ENCODE measurements around the gene VWA2.

The VWA2 gene

DNA sequence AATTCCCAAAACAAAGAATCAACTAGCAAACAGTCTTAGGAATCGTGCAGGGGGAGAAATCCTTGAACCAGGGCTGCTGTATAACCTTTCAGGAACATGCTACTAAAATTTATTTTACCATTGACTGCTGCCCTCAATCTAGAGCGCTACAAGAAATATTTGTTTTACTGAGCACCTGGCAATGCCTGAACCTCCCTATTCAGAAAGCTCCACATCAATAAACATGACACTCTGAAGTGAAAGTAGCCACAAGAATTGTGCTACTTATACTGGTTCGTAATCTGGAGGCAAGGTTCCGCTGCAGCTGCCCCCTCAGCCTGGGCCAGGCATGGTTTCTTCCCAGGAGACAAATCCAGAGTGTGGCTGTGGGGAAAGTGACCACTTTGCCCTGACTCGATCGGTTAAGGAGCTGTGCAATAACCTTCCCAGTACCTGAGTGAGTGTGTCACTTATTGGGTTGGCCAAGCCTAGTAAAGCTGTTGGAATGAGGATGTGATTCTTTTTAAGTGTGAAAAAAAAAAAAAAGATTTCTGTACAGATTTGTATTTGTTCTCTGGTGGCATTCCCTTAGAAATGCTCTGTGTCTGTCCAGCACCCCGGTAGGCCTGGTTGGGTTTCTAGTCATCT lies 7.7 kb downstream of the VWA2 start:
- no peak for DNase-seq

DNA sequence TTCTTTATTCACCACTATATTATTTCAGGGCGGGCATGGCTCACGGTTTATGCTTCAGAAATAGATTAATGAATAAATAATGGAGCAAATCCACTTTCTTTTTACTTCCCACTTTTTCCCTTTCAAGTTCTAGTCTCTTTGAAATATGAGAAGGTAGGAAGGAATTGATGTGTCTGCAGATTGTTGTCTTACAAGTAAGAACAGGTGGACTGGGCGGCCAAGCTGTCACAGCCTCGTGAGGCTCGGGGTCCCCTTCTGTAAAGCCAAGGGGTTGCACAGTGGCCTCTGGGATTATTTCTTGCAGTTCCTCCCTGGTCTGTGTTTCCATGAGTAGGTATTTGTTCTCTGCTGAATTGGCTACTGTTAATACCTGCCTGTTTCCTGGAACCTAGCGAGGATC lies 11.2 kb downstream of the VWA2 start:
- no peak for DNase-seq

DNA sequence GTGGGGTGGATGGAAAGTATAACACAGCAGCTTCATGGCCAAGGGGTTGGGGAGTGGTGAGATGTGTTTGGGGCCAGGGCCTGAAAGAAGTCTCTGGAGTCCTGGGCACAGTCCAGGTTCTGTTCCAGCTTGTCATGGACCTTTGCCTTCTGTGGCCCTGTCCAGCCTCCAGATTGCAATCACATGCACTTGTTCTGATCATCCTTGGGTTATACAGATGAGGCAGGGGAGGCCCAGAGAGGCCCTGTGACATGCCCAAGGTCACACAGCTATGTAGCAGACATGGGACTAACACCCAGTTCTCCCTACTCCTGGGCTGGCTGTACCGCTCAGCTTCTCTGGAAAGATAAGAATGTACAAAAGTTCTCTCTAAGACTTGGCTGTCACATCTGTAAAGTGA lies 11.7 kb downstream of the VWA2 start:
- DNase-seq = no peak

DNA sequence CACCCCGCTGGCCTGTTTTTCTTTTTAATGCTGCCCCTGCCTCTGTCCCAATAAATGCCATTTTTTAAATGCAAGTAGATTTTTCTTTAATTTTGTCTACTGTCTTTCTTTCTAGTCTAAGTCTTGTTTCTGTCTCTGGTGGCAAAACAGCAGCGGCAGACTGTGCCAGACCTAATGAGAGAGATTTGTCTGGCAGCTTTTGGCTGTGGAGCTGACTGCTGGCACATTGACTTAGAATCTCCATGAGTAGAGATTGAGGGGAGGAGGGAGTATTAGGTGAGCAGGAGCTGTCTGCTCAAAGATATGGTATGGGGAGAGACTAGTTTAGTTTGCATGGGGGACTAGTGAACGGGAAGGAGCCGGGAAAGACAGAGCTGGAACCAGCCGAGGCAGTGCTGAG lies 13.0 kb downstream of the VWA2 start:
- DNase-seq = no peak

DNA sequence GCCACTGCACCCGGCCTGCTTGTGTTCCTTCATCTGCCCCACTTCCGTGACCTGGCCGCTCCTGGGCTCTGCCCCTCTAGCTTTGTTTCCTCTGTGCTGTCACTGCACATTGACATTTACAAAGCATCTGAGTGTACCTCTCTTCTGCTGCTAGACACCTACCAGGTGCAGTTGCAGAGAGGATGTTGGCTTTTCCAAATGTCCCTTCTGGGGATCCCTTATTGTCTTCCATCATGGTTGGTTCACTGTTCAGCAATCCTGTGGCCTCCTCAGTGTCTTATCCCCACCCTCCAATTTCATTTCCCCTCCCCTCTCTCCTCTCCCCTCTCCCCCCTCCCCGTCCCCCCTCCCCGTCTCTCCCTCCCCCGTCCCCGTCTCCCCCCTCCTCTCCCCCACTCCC lies 13.8 kb downstream of the VWA2 start:
- DNase-seq = no peak

DNA sequence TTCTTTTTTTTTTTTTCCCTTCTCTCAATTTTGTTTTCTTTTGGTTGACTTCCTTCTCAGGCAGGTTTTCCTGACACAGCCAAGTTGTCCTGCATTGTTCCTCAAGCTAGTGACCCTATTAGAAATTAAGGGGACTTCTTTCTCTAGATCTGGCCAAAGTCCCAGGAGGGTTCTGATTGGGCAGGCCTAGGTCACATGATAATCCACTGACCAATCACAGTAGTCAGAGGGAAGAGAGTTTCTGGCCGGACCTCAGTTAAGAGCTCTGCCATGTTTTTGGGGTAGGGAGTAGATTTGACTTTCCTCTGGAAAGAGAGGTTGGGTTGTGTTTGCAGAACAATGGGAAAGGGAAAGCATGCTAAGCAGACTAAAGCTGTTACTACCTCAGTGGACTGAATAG lies 16.2 kb downstream of the VWA2 start:
- no peak for DNase-seq

DNA sequence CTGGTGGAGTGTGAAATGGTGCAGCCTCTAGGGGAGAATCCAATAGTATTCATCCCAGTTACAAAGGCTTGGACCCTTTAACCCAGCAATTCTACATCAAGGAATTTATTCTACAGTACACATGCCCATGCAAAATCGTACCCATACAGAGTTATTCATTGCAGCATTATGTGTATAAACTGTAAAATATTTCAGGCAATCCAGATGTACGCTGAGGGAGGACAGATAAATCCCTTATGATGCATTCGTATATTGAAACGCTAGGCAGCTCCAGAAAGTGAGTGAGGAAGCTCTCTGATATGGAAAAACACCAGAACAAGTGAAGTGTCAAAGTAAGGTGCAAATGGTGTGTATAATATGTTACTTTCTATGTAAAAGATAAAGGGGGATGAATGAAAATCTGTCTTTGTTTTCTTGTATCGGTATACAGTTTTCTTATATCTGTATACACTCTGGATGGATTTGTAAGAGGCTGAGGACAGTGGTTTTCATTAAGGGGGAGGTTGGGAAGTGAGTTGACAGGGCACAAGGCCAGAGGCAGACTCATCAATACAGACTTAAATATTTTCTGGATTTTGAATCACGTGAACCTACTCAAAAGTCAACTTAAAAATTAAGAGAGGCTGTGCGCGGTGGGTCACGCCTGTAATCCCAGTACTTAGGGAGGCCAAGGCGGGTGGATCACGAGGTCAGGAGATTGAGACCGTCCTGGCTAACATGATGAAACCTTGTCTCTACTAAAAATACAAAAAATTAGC lies 17.1 kb downstream of the VWA2 start:
- DNase-seq = no peak

DNA sequence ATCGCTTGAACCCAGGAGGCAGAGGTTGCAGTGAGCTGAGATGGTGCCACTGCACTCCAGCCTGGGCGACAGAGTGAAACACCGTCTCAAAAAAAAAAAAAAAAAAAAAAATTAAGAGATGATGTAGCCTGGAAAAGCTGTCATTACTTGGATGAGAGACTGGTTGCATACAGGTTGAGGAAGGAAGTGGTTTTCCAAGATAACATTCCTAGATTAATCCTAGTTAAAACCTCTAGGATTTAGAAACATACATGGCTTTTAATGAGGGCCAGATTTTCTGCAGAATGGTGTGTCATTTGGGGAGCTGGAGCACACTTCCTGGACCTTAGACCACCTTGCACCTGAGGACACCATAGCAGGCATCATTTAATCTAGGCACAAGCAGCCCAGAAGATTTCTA lies 17.8 kb downstream of the VWA2 start:
- DNase-seq = peak; percentile 20

DNA sequence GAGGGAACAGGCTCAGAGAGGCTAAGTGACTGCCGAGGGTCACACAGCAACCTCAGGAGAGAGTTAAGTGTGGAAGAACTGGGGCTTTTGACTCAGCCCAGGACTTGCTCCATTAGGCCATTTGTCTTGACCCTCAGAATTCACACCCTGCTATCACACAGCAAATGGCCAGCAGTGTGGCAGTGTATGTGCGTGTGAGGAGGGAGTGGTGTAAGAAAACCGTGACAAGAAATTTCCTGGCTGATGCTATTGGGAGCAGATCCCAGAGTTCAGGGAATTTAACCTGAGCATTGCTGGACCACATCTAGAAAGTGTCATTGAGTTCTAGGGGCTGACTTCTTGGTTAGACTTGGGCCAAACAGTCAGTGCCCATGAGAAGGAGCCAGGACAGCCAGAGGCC lies 18.4 kb downstream of the VWA2 start:
- DNase-seq = no peak

DNA sequence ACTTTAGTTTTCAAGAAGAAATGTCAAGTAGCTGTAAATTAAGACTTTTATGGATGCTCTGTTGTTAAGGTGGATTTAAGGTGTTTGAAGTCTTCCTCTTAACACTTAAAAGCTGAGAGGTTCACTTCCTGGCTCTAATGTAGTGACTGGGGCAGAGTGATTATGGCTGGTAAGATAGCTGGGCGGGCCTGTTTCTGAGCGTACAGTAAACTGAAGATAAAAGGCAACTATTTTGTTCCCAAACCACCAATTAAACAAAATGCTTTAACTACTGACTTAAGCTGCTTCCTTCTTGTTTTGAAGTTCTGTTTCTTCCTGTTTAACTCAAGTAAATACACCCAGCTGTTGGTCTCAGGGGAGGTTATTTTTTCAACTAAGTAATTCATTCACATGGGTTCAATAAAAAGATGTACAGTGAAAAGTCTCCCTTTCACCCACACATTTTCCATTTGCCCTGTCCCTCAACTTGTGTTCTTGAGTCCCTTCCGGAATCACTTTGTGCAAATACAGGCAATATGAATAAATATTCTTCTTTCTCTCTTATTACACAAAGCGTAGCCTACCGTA lies 19.3 kb downstream of the VWA2 start:
- DNase-seq = no peak

DNA sequence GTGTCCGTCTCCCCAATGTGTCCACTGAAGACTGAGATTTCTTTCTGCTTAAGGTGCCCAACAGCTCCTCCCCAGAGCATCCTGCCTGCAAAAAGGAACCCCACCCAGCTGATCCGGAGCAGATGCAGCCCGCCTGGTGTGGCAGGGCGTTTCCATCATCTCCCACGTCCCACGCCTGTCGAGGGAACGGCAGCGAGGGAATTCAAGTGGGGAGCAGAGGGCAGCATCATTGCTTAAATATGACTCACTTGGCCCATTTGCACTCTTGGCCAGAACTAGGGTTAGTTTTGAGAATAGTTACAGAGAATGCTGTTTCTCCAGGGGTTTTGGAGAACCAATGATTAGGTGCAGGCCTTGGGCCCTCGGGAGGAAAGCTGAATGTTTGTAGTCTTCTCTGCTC lies 20.8 kb downstream of the VWA2 start:
- peak; percentile 75 for DNase-seq

DNA sequence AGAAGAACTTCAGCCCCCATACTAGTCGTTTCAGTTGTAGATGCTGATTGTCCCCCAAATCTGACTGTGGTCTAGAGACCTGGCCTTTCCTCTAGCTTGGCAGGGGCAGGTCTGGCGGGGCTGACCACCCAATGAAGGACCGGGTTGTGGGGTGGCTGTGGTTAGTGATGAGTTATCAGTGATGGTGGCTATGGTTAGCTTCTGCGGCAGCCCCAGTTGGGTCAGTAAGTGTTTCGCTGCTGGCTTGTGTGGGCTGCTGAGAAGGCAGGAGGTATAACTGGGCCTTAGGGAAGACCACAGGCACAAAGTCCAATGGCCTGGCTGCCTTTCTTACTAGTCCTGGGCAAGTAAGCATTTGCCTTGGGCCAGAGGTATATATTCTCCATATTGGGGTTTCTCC lies 21.3 kb downstream of the VWA2 start:
- DNase-seq = no peak

DNA sequence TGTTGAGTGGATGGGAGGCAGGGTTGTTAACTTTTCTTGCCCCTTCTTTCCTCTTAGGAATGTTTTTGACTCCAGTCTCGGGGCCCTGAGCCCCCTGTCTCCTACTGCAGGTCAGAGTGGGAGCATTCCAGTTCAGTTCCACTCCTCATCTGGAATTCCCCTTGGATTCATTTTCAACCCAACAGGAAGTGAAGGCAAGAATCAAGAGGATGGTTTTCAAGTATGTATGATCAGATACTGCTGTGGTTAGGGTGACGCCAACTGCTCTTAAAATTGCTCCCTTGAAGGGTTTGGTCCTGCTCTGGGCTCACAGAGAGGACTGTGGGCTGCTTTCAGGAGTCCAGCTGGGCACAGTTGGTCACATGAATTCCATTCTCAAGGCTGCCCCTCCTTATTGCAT lies 22.0 kb downstream of the VWA2 start:
- peak; percentile 82 for DNase-seq

DNA sequence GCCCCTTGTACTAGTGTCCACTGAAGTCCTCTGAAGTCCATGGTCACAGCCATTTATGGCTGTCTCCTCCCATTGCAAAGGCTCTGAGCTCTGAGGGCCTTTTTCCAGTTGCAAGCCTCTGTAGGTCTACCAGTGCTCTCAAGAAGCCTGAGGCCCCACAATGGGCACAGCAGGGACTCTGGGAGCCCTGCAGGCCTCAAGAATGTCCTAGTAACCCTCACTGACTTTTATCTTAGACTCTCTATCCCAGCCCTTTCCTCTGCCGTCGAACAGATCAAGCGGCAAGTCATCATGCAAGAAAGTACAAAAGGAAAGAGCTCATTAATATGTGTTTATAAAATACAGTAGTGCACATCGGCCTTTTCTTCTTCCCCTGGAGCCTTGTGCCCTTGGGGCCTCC lies 23.4 kb downstream of the VWA2 start:
- no peak for DNase-seq

DNA sequence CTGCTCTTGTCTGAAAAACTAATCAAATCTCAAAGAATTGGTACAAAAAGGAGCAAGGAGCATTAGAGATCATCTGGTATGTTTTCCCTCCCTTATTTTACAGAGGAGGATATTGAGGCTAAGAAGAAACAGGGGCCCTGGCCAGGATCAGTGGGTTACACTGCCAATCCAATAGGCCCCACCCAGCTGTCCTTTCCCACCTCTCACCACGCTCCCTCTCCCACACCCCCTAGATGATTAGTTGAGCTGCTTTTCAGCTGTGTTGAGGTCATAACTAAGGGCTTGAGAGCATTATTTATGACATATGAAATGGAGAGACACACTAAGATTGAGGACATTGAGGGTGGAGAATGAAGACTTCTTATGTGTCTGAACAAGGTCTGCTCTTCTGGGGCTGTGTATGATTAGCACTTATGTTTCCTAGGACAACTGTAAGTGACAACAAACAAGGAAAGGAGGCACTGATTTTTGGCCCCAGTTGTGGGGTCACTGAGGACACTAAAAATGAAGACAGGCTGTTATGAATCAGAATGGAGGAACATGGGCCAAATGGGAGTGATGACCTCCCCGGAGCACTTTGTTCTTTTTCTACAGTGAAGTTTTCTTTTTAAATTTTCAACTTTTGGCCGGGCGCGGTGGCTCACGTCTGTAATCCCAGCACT lies 26.5 kb downstream of the VWA2 start:
- DNase-seq = no peak

DNA sequence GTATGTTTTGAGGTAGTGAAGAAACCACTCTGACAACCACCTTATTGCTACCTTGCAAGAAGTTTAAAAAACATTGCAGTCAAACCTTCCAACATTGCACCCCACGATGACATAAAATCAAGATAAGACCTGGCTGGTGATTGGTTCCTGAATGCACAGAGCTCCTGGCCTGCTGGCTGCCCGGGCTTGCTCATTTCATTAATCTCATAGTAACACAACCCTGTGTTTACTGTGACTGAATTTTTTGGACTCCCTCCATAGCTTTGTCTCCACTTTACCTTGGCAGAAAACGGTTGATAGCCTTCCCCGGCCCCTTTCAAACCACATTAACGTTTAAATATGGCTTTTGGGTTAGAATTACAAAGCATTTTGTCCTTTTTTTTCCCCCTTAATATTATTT lies 27.5 kb downstream of the VWA2 start:
- no peak for DNase-seq

DNA sequence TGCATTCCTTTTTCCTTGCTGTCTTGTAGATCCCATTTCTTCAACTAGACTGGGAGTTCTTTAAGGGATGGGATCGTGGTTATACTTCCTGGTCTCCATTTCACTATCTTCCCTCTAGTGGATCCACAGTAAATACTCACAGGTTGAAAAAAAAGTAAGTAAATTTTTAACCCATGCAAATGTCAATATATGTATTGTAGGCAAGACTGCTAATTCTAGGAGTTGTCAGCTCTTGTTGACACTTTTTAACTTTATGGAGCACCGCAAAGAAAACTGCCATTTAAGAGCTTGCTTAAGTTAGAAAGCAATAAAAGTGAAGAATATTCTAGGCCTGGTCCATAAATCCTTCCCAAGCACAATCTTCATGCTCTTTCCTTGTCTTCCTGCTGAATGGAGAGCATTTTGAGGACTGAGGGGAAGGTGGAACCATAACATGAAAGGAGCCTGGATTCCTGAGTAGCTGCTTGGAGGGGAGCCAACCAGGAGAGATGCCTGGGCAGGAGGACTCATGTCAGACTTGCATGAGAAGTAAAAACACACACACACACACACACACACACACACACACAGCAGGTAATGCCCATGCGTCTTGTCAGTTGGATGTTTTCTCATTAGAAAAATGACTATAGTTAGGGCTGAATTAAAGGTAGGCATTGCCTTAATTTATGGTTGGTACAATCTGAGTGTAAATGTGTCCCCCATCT lies 32.2 kb downstream of the VWA2 start:
- no peak for DNase-seq

DNA sequence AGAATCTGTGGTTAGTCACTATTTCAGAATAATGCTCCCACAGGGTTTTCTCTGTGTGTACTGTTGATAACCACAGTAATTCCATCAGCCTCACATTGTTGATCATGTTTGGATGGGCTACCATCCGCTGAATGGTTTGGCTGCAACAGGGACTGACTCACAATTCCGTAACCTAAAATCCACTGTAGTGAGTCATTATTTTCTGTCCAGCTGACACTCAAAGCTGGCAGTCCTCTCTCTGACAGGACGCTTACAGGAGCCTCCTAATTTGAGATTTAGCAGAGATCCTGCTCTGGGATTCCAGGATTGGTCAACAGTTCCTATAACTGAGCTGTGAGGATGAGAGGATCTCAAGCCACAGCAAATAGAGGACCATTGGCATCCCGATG lies 32.7 kb downstream of the VWA2 start:
- peak; percentile 95 for DNase-seq

DNA sequence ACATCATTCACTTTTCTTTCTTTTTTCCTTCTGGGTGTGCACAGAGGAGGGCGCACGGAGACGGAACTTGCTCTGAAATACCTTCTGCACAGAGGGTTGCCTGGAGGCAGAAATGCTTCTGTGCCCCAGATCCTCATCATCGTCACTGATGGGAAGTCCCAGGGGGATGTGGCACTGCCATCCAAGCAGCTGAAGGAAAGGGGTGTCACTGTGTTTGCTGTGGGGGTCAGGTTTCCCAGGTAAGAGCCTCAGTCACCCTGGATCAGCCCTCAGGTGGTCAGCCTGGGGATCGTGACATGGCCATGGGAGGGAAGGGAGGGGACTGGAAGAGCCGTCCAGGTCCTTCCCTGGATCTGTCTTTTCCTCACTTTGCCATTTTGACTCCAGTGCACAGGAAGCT lies 33.6 kb downstream of the VWA2 start:
- DNase-seq = no peak

DNA sequence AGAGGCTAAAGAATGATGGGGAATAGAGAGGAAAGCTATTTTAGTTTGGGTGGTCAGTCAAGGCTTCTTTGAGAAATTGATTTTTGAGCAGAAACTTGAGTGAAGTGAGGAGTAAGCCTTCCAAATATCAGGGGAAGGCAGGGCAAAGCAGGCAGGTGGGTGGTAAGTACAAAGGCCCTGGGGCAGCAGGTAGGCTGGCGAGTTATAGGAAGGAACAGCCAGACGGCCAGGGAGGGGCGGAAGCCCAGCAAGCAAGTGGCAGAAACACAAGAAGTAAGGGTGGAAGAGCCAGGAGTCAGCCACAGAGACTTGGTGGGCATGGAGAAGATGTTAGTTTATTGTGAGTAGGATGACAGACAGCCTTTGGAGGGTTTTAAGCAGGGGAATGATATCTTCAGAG lies 34.9 kb downstream of the VWA2 start:
- no peak for DNase-seq

DNA sequence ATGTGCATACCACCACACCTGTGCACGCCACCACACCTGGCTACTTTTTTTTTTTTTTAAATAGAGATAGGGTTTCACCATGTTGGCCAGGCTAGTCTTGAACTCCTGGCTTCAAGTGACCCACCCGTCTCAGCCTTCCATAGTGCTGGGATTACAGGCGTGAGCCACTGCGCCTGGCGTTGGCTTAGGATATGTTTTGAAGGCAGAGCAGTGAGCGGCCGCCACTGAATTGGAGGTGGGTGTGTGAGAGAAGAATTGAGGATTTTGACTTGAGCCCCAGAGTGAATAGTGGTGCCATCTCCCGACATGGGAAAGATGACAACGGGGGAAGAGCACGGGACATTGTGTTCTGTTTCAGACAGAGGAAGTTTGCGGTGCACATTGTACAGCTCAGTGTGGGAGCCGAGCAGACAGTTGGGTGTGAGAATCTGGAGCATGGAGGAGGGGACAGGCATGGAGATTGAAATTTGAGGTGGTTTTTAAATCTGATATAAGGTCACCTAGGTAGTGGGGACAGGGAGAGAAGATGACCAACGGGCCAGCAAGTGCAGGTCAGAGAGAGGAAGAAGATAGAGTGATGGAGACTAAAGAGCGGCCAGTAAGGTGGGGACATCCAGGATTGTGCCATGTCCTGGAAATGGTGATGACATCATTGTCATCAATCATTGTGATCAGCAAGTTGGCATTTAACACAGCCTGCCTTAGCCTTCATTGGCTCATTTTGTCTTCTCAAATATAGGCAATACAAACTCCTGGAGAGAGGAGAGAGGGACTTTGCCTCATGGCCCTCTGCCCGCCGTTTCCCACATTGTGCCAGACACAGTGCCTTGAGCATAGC lies 35.8 kb downstream of the VWA2 start:
- DNase-seq = no peak

DNA sequence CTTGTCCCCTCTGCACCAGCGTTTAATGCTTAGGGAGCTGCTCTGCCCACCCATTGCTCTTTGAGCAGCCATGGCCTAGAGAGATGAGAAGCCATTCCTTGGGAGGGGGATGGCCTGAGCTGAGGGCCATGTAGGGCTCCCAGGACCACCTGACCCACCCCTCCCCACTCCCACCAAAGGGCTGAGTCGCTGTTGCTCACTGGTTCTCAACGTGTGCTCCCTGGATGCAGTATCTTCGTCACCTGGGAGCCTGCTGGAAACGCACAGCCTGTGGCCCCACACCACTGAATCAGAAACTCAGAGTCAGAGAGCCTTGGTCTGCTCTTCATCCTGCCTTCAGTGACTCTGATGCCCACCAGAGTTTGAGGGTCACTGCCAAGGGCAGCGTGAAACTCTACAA lies 37.0 kb downstream of the VWA2 start:
- no peak for DNase-seq

DNA sequence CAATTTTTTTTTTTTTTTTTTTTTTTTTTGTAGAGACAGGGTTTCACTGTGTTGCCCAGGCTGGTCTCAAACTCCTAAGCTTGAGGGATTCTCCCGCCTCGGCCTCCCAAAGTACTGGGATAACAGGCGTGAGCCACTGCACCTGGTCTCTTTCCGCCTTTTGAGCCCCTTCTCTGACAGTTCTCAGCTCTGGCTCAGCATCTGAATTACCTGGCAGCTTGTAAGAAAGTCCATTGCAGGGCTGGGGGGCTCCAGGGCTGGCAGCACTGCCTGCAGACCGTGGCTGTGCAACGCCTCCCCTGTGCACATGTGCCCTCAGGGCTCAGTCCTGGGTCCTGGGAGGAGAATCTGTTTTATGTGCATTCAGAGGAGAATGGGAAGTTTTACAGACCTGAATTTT lies 37.6 kb downstream of the VWA2 start:
- no peak for DNase-seq
